GM18868 (cell line): Measurements from ENCODE around the gene QPCTL.
"Not testable (repeated sequence)": the region's sequence is repeated elsewhere in the genome, so short reads cannot be mapped to it uniquely, and the experiment has no call there.

ENCODE experiments used
- ATAC-seq: cut with Tn5 transposase; IDR thresholded peaks from one replicate; pipeline ENCODE4 v1.9.1; 2021; ENCODE audit warnings: mild to moderate bottlenecking, moderate library complexity; ENCODE audit not compliant: unreplicated experiment

The QPCTL gene

GRCh38 chr19:45674946-45675345 is 17.5 kb upstream of the QPCTL start:
- ATAC-seq: no peak

DNA sequence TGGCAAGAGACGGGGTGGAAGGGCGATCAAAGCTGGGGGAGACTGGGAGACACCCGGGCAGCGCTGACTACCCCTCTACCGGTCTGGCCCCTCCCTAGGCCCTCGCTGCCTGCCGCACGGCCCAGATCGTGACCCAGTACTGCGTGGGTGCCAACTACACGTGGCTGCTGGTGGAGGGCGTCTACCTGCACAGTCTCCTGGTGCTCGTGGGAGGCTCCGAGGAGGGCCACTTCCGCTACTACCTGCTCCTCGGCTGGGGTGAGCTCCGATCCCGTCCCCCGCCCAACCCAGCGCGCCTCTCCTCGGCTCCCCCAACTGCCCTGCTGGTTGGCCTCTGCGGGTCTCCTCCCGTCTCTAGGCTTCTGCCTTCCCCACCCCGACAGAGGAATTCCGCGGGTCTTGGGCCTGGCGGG is 15.6 kb upstream of the QPCTL start:
- ATAC-seq: no peak

DNA sequence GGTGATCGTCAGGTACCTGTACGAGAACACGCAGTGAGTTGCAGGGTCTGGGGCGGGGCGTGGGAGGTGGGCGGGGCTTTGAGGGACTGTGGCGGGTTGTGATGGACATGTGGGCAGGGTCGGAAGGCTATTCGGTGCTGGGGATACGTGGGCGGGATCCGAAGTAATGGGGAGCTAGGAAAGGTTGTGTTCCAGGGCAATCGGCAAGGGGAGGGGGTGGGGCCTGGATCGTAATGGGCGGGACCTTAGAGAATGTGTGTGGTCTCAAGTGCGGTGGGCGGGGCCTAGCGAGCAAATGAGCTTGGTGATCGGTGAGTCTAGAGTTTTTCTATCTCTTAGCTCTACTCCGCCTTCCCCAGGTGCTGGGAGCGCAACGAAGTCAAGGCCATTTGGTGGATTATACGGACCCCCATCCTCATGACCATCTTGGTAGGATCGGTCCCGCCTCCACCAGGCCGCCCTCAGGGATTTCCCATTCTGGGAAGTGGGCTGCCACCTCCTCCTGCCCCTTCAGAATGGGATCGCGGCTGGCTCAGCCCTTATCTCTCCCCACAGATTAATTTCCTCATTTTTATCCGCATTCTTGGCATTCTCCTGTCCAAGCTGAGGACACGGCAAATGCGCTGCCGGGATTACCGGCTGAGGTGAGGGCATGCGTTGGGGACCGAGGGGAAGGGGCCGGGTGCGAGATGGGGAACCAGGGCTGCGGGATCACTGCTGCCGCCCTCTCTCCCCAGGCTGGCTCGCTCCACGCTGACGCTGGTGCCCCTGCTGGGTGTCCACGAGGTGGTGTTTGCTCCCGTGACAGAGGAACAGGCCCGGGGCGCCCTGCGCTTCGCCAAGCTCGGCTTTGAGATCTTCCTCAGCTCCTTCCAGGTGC is 14.9 kb upstream of the QPCTL start:
- ATAC-seq: no peak

DNA sequence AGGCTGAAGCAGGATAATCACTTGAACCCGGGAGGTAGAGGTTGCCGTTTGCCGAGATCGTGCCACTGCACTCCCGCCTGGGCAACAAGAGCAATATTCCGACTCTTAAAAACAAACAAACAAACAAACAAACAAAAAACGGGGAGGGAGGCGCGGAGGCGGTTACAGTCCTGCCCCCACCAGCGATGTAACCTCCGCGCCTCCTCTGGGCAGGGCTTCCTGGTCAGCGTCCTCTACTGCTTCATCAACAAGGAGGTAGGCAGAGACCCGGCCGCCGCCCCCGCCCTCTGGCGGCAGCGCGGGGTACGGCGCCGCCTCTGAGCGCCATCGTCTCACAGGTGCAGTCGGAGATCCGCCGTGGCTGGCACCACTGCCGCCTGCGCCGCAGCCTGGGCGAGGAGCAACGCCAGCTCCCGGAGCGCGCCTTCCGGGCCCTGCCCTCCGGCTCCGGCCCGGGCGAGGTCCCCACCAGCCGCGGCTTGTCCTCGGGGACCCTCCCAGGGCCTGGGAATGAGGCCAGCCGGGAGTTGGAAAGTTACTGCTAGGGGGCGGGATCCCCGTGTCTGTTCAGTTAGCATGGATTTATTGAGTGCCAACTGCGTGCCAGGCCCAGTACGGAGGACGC is 11.0 kb upstream of the QPCTL start:
- ATAC-seq: peak; percentile 62

GRCh38 chr19:45682117-45682516 is 10.3 kb upstream of the QPCTL start:
- no peak for ATAC-seq

DNA sequence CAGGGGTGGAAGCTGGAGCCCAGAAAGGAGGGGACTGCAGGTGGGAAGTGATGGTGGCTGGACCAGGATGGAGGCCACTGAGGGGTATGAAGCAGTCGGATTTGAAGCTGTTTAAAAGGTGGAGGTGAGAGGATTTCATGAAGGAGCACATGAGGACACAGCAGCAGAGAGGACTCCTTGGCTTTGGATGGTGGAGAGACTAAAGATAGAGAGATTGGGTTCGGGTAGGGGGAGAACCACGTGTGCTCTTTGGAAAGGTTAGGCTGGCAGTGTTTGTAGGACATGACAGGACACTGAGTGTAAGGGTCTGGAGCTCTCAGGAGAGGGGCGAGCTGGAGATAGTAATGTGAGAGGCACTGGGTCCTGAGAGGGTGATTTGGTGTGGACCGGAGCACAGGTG is 9.6 kb upstream of the QPCTL start:
- ATAC-seq: no peak

GRCh38 chr19:45685045-45685444 is 7.4 kb upstream of the QPCTL start:
- not testable (repeated sequence) for ATAC-seq

- ATAC-seq: no peak
Measured at GRCh38 chr19:45687599-45687998, 4.9 kb upstream of the QPCTL start.

DNA sequence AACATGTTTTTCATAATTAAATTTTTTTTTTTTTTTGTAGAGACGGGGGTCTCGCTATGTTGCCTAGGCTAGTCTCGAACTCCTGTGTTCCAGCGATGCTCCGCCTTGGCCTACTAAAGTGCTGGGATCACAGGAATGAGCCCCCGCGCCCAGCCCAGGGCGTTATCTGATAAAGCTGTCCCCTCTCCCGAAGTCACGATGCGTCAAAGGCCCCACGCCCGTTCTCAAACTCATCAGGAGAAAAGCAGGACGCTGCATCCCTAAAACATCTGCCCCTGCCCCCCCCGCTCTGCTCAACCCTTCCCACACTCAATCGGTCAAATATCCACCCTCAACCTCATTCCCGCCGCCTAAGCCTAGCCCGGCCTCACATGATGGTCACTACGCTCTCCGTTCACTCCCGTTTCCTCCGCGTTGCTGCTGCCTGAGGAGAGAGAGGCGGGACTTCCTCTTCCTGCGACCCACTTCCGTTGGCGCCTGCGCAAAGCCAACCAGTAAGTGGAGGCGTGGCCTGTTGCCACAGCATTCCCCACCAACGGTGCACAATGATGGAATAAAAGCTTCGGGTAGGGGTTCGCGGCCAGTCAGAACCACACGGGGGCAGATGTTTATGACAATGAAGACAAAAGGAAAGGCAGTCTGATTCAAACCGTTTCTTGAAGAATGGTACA is 815 bp upstream of the QPCTL start, which contains the start of gene SNRPD2:
TSS of gene SNRPD2 (minus strand) at position 438 of the 671 bp plus-strand sequence. CDS start at position 373, 65 bp downstream.
- ATAC-seq: peak; percentile 58

- no peak for ATAC-seq
Measured at GRCh38 chr19:45693106-45693788, 781 bp downstream of the QPCTL start.

- no peak for ATAC-seq
Measured at GRCh38 chr19:45701676-45702075, 9.2 kb downstream of the QPCTL start.

DNA sequence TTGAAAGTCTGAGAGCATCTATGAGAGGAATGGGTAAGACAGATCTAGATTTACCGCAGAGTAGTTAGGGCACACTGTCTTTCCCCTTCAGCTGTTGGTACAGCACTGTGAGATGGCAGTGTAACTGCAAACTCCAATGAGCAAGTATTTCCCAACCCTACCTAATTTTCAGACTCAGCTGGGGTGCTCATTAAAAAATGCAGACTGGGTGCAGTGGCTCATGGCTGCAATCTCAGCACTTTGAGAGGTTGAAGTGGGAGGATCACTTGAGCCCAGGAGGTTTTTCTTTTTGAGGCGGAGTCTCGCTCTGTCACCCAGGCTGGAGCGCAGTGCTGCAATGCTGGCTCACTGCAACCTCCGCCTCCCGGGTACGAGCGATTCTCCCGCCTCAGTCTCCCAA is 12.6 kb downstream of the QPCTL start:
- ATAC-seq: no peak

DNA sequence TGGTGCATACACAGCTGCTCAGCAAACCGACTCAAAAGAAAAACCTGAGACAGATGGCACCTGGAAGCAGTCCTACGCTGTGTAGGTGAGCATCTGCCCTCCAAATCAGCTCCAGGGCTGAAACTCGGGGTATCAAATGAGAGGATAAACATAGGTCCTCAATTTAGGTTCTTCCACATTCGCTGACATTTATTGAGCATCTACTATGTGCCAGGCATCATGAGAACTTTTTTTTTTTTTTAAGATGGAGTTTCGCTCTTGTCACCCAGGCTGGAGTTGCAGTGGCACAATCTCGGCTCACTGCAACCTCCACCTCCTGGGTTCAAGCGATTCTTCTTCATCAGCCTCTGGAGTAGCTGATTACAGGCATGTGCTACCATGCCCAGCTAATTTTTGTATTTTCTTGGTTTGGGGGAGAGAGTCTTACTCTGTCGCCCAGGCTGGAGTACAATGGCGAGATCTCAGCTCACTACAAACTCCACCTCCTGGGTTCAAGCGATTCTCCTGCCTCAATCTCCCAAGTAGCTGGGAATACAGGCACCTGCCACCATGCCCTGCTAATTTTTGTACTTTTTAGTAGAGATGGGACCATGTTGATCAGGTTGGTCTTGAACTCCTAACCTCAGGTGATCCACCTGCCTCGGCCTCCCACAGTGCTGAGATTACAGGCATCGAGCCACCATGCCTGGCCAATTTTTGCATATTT is 13.4 kb downstream of the QPCTL start:
- ATAC-seq: no peak

GRCh38 chr19:45710356-45711130 is 18.1 kb downstream of the QPCTL start:
- no peak for ATAC-seq

- no peak for ATAC-seq
Measured at GRCh38 chr19:45711851-45712698, 19.6 kb downstream of the QPCTL start.

DNA sequence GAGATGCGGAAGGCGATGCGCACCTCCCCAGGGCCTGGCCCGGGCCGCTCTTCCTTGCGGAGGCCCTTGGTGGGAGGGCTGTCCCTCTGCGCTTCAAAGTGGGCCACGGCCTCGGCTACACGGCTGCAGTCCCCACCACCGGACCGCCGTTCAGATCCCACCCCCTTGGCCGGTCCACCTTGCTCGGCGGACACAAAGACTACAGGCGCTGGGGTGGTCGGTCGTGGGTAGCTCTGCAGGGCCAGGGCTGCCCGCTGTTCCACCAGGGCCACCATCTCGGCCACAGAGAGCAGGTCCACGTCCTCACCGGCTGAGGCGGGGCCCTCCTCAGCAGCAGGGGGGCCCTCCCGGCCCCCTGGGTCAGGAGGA is 20.2 kb downstream of the QPCTL start:
- ATAC-seq: no peak

DNA sequence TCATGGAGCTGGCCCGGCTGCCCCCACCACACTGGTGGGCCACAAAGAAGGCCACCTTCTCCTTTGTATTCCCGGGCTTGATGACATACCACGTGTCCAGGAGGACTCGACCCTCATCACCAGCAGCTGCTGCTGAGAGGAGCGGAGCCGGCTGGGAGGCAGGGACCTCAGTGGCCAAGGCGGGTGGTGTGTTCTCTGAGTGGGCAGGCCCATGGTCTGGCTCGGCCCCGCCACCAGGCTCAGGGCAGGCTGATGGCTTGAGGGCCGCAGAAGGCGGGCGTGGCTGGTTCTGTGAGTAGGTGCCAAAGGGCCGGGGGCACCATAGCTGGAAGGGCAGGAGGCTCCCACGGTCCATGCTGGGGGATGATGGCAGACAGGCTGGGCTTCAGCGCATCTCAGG is 20.7 kb downstream of the QPCTL start:
- no peak for ATAC-seq

DNA sequence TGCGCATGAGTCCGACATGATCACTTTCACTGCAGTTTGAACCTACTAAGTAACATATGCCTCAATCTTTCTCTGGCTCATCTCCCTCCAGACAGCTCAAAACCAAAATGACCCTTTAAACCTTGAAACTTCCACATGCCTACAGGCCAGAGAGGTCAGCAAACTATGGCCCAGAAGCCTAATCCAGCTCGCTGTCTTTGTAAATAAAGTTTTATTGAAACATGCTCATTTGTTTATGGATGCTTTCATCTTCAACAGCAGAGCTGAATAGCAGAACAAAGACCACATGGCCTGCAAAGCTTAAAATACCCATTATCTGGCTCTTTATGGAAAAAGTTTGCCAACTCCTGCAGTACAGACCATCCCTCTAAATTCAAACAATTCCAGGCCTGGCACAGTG is 22.7 kb downstream of the QPCTL start:
- no peak for ATAC-seq
